NCI-H510A (cell line): ENCODE data around the gene TTC23L.

Source experiments
- DNase-seq: peaks from one replicate; lab custom pipeline; 2025; lab: John Stamatoyannopoulos, UW

Gene TTC23L

DNA sequence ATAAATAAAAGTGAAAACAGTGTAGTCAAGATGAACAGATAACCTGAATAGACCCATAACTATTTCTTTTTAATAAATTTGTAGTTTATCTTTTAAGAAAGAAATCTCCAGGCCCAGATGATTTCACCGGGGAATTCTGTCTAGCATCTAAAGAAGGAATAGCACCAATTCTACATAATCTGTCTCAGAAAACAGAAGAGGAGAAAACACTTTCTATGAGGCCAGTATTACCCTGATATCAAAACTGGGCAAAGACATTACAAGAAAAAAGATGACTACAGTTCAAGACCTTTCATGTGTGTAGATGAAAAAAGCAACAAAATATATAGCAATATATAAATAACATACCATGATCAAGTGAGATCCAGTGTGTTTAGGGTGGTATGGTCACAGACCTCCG is 31.4 kb downstream of the TTC23L start:
- DNase-seq = no peak

DNA sequence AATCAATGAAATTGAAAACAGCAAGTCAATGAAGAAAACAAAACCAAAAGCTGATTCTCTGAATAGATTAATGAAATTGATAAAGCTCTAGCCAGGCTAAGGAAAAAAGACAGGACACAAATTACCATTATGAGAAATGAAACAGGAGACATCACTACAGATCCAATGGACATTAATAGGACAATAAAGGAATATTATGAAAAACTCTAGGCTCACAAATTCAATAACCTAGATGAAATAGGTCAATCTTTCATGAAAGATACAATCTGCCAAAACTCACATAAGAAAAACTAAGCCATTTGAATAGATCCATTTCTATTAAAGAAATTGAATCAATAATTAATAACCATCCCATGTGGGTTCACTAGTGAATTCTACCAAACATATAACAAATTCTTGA is 37.3 kb downstream of the TTC23L start:
- no peak for DNase-seq

DNA sequence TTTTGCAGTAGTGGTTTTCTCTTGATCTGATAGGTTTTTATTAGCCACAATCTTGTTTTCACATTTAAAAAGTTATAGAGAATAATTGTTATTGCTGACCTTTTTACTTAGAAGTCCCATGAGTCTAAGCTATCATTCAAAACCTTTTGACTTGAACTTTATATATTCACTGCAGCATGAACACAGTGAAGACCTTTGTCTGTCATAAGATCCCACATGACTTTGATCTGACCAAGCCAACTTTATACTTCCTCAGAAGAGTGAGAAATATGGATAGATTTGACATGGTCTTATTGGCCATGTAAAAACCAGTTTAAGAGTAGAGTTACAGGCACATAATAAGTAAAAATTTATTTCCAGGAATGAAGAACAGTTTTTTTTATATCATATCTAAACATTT is 42.3 kb downstream of the TTC23L start:
- no peak for DNase-seq

DNA sequence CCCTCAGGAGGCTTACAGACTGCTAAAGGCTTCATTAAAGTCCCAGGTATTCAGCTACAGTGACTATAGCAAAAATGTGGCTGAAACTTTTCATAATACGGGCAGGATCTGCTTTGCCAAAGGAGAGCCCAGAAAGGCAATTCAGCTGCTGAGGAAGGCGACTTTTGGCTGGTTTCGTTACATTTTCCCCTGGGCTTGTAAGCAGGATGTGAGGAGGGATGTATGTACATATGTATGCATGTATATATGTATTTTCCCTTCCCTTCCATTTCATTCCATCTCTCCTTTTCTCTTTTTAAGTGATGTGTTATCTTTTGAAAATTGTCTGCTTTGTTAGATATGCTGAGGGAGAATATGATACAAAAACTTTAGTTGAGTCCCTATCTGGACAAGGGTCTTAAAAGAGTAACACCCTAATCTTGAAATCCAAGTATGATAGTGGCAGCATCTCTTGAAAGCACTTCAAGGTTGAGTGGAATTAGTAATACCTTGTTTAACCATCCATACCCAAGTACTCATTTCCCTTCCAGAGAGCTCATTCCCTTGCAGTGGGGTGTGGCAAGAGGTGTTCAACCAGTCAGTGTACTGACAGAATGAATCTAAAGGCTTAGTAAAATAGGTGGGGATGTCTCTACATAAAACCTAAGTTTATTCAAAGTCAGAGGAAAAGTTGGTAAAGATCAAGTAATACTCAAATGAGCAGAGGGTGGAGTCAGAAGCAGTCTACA is 47.6 kb downstream of the TTC23L start:
- DNase-seq = no peak

DNA sequence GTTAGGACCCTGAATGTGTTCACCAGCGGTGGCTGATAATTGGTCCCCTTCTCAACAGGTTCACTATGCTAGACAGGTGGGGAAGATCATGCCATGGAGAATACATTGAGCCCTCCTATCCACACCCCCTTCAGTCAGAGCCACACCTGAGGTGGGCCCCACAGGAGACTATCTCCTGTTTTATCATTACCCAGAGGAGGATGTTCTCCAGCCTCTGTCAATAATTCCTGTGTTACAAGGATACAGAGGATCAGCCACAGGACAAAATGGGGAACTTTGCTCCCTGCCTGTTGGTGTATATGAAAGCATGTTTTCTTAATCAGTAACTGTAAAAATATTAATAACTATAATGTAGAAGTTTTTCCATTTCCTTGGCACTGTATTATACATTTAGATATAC is 50.4 kb downstream of the TTC23L start:
- no peak for DNase-seq

DNA sequence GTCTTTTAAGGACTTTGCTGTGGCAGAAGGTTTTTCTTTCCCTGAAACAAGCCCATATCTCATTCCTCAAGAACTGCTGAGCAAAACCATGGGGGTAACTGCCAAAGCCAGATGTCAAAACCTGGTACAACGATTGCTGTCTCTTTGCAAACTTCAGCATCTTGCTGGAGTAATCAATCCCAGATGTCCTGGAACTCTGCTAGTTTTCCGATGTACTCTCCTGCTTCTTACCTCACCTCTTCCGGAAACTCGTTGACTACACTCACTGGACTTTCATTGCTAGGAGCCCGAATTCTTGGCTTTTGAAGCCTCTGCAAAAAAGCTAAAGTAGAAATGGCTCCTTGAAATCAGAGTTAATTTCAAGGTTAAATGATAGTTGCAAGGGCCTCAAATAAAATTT is 53.0 kb downstream of the TTC23L start:
- no peak for DNase-seq

DNA sequence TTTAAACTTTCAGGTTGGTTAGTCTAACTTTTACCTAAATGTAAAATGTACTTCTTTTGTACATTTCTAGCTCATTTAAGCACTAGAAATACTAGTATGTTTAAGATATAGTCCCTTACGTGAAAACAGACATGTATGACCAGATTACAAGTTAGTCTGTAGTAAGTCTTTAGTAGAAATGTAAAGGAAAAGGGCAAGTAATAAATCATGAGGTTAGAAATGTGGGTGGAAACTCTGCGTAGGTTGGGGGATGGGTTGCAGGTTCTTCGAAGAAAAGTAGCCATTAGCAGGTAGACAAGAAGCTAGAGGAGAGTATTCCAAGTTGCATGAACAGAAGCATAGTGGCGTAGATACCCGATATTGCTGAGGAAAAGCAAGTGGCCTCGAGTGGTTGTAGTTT is 53.5 kb downstream of the TTC23L start:
- DNase-seq = no peak

DNA sequence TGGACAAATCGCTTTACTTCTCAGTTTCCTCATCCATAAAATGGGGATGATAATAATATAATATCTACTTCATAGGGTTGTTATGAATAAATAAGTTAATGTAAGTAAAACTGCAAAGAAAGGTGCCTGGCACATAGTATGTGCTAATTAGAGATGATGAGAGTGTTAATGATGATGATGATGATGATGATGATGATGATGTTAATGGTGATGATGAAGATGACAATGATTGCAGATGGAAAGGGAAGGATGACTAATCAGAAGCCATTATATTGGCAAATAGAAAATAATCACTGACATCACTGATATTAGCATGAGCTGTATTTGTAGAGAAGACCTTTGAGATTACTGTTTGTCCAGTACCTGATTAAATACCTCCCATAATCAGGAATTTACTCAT is 55.8 kb downstream of the TTC23L start:
- no peak for DNase-seq

DNA sequence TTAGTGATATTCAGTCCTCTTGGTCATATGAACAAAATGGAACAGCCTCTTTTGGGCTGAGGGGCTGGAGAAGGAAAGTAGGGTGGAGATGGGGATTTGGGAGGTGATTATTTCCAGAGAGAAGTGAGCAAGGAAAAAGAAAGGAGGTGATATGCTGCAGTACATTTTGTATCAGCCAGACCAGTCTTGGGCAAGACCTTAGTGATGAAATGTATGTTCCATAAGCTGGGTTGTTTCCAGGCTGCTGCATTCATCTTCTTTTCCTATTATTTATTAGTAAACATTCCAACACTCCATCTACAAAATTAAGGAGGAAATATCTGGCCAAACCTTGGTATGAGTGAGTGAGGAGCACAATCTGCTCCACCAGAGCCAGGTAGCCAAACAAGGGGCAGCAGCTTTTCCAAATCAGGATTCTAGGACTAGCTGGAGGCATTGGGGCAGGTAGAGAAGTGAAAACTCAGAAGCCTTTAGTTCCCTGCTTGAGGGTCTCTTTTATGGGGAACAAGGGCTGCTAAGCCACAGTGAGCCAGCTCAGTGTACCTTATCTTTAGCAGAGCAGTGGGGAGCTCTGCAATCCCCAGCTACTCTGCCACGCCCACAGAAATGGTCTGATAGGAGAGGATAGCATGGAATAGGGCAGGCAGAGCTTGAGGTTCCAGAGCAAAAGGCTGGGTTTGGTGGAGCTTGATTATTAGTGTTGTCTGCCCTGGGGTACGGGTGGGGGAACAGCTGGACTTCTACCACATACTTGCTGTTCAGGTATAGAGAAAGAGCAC is 56.9 kb downstream of the TTC23L start:
- DNase-seq = no peak

DNA sequence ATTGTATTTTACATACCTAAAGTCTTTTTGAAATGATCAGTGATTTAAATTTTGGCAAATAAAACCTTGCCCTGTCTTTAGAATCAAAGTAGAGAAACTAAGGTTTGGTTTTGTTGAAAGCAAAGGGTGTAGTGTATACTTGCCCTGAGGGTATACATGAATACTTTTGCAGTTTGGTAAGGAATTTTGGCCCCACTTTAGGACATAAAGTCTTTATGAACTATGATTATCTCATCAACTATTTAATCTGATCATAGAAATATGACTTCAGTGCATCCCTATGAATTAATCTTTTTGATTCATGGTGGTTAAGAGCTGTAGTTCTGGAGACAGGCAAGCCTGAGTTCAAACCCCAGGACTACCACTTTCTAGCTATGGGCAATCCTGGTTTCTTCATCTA is 58.7 kb downstream of the TTC23L start:
- no peak for DNase-seq

DNA sequence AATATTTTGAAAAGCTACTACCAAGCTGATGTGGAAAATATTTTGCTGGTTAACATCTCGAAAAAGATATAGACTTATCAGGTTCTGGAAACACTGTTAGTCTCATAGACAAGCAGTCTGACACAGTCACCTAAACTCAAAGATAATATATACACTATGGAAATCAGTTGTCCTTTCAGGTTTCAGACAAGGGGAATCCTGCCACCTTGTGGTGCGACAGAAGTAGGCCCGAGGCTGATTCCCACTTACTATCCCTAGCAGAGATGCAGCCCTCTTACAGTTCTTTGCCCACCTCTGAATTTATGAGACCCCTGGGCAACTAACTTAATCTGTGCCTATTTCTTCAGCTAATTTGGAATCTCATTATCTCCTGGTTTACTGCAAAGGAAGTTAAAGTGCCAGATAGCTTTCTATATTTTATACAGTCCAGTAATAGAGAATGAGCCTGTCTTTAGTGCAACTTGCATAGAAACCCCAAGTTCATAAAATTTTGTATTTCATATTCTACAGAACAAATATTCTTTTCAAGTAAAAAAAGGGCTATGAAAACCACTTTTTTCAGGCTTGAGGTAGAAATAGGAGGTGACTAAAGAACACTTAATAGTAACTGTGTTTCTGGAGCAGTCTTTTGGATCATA is 59.4 kb downstream of the TTC23L start:
- DNase-seq = peak; percentile 42

DNA sequence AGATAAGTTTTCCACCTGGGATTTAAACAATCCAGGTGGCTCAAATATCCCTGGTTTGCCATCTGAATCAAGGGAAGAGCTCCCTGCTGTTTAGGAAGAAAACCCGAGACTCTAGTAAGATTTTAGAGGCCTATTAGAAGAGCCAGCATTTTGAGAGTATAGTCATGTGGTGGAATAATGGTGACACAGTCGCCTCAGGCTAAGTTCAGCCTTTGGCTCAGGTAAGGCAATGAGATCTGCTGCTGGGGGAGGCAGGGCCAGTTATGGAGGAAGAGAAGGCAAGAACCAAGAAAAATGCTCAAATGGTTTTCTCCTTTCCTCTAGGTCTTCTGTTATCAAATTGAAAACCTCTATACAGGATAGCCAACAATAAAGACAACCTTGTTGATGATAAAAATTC is 60.1 kb downstream of the TTC23L start:
- DNase-seq = no peak

DNA sequence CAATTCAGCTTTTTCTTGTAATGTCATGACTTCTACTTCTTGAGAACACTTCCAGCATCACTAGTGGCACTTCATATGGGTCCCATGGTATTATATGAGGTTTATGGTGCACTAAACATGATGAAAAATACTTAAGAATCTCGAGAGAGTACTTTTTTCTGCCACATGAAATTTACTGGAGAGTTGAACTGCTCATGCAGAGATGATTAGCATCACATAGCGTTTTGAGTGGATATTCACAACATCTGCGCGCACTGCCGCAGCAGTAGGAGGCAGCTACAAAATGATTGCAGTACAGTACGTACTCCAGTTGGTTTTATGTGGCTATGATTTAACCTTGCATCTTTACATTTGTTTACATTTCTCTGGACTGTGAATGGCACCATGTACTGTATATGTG is 61.7 kb downstream of the TTC23L start:
- DNase-seq = no peak

DNA sequence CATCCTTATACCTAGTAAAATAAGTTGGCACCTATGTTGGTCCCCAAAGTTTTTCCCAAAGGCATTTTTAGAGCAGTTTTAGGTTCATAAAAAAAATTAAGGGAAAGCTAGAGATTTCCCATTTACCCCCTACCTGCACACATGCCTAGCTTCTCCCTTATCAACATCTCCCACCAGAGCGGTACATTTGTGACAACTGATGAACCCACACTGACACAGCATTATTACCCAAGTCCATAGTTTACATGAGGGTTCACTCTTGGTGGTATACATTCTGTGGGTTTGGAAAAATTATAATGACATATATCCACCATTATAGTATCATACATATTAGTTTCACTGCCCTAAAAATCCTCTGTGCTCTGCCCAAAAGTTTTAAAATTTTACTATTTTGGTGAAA is 64.3 kb downstream of the TTC23L start:
- no peak for DNase-seq

DNA sequence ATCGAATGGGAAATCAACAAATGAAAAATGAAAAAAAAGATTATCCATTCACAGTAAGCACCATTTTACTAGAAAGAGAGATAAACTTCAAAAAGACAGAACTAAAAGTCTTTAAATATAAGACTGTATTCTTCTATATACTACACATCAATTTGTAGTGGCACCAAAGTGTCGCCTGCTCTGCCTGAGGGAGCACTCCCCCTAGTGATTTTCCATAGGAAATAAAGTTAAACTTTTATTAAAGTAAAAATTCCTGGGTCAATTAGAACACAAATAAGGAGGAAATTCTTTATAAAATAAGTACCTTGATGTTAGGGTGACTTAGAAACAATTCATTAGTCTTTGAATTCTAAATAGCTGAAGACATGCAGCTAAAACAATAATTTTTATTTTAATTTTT is 66.6 kb downstream of the TTC23L start:
- no peak for DNase-seq

DNA sequence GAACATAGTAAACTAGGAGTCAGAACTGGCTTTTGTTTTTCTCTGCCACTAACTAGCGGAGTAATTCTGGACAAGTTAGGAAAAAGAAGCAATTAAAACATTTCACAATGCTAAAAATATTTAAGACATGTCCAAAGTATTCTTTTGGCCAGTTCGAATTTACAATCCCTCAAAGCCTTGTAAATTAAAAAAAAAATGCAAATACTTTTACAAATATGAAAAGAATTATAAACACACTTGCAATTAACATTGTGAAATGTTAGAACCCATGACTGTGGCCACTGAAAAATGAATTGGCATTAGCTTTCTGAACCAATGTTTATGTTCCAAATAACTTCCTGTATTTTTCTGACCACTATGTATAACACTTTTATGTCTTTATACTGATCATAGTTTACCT is 74.1 kb downstream of the TTC23L start:
- DNase-seq = no peak

DNA sequence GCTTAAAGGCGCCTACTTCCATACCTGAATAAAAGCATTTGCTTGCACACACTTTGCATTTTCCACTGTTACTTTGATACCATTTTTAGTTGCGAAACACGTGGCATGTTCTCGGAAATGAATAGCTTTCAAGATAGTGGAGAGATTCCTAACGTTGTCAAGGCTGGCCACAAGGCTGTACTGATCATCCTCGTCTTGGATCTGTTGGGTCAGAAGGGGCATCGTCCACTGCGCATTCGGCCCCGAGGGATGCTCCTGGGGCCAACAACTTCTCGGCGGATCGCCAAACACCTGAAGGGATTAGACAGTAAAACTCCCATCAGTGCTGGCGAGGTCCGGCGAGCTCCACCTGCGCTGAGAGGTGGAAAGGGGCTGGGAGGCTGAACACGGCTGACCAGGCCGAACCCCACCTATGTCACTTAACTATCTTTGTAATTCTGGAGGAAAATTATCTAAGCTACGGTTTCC is 75.7 kb downstream of the TTC23L start:
- no peak for DNase-seq

DNA sequence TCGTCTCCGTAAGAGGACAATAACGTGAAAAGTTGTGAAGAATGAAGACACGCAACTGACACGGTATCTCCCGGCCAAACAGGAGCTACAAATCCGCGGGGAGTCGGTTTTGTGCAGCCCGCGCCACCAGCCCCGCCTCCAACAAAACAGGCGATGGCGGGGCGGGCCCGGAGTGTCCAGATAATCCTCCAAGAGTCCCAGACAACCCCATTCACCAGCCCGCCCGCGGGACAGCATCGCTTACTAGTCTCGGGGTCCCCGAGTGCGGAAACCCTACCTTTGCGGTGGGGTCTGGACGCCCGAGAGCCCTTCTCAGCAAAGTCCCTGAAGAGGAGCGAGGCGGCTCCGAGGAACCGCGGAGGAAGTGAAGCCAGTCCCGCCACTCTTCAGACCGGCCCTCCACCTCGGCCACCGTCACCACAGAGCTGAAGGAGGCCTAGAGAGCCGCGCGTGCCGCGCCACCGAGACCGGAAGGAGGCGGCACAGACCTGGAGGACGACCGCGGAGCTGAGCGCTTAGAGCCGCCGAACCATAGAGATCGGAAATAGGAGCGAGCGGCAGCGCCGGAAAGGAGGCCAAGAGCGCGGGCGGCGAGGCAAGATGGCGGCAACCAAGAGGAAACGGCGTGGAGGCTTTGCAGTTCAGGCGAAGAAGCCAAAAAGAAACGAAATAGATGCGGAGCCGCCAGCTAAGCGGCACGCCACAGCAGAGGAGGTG is 76.3 kb downstream of the TTC23L start, which contains the start of the genes BRIX1 and RAD1:
TSS of gene BRIX1 (plus strand) at position 573 of the 717 bp plus-strand sequence. CDS start at position 601, 28 bp downstream.
TSS of gene RAD1 (minus strand) at position 366 of the 717 bp plus-strand sequence. CDS start 612 bp downstream, outside the sequence.
- peak; percentile 98 for DNase-seq

DNA sequence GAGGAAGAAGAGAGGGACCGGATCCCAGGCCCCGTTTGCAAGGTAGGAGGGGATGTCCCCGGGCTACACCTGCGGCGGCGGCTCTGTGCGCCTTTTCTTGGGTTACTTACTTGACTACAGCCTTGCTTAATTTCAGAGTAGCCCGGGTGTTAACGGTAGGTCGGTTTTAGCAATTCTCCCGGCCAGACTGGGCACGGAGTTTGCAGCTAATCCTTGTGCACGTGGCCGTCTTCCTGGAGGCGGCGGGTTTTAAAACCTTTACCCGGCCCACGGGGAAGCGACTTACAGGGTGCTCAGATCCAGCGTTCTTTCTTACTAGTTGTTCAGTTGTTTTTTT is 76.9 kb downstream of the TTC23L start:
- no peak for DNase-seq

DNA sequence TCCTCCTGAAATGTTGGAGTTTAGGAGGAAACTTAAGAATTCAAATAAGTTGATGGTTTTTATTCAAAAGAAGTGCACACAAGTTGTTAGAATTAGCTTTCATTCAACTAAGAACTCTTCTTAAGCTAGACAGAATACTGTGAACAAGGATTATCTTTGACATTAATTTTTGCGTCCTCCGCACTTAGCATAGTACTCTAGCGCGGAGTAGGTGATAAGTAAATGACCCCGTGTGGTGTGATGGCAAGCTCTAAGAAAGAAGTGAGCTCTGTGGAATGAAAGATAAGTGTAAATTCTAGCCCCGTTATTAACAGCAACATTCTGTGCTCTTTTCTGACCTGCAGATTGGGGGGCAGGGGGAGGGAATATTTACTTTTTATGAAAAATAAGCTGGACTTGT is 77.6 kb downstream of the TTC23L start:
- no peak for DNase-seq

DNA sequence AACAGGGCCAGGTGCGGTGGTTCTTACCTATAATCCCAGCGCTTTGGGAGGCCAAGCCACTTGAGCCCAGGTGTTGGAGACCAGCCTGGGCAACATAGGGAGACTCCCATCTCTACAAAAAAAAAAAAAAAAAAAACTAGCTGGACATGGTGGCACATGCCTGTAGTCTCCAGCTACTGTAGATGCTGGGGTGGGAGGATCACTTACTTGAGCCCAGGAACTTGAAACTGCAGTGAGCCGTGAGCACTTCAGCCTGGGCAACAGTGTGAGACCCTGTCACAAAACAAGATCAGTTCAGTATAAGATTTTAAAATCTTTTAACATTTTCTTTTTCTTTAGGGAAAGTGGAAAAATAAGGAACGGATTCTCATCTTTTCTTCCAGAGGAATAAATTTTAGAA is 79.1 kb downstream of the TTC23L start:
- peak; percentile 34 for DNase-seq

DNA sequence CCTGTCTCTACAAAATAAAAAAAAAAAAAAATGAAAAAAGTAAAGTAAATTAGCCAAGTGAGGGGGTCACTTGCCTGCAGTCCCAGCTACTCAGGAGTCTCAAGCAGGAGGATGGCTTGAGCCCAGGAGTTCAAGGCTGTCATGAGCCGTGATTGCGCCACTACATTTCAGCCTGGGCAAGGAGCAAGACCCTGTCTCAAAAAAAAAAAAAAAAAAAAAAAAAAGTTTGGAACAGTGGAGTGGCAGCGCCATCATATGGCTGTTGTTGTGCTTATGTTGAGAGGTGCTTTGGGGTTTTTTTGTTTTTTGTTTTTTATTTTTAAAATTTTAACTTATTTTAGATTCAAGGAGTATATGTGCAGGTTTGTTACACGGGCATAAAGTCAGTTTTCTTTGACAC is 80.1 kb downstream of the TTC23L start:
- no peak for DNase-seq
